HG03575 (cell line): ENCODE measurements around the gene HOXA1.

ENCODE experiments used
- ATAC-seq: cut with Tn5 transposase; IDR thresholded peaks from one replicate; pipeline ENCODE4 v1.9.1; 2021; ENCODE audit not compliant: unreplicated experiment, insufficient number of reproducible peaks, low FRiP score; ENCODE audit errors: extremely low read depth

Gene HOXA1

GRCh38 chr7:27133409-27134231 lies 37.8 kb upstream of the HOXA1 start:
- ATAC-seq = no peak

- ATAC-seq = no peak
These were observed 37.2 kb upstream of the HOXA1 start for GRCh38 chr7:27132978-27133377.

GRCh38 chr7:27132214-27132613 lies 36.4 kb upstream of the HOXA1 start:
- ATAC-seq = no peak

- no peak for ATAC-seq
These were observed 35.6 kb upstream of the HOXA1 start for GRCh38 chr7:27131390-27131819.

- ATAC-seq = no peak
These were observed 35.0 kb upstream of the HOXA1 start, which contains the start of gene HOXA4 for GRCh38 chr7:27130540-27131389. Gene HOXA4 (minus strand): TSS chr7:27130757. CDS start chr7:27130733, 24 bp downstream.

- no peak for ATAC-seq
These were observed 34.1 kb upstream of the HOXA1 start for GRCh38 chr7:27129729-27130539.

GRCh38 chr7:27128776-27129728 lies 33.3 kb upstream of the HOXA1 start:
- no peak for ATAC-seq

GRCh38 chr7:27128034-27128433 lies 32.2 kb upstream of the HOXA1 start:
- no peak for ATAC-seq

GRCh38 chr7:27126596-27127327 lies 31.0 kb upstream of the HOXA1 start:
- ATAC-seq = no peak

- ATAC-seq = no peak
These were observed 30.2 kb upstream of the HOXA1 start for GRCh38 chr7:27125986-27126394.

GRCh38 chr7:27124902-27125689 lies 29.3 kb upstream of the HOXA1 start:
- no peak for ATAC-seq

GRCh38 chr7:27124096-27124901 lies 28.5 kb upstream of the HOXA1 start:
- ATAC-seq = no peak

GRCh38 chr7:27123477-27124053 lies 27.8 kb upstream of the HOXA1 start:
- no peak for ATAC-seq

- ATAC-seq = no peak
These were observed 27.2 kb upstream of the HOXA1 start for GRCh38 chr7:27123007-27123476.

GRCh38 chr7:27122077-27122910 lies 26.5 kb upstream of the HOXA1 start:
- ATAC-seq = no peak
